Activated naive CD4-positive, alpha-beta T cell treated with Interleukin-2 at 50 U/mL for 16 hours (primary cell): ENCODE data around the gene EXOC6B.

Experiments used
- DNase-seq: peaks from one replicate; pipeline ENCODE4 v3.0.0-alpha.2; 2020

The EXOC6B gene

GRCh38 chr2:72139874-72140620, 685.8 kb downstream of the EXOC6B start:
- no peak for DNase-seq

- no peak for DNase-seq
These were observed 686.4 kb downstream of the EXOC6B start for GRCh38 chr2:72139471-72139873.

GRCh38 chr2:72138921-72139381, 686.9 kb downstream of the EXOC6B start:
- no peak for DNase-seq

DNA sequence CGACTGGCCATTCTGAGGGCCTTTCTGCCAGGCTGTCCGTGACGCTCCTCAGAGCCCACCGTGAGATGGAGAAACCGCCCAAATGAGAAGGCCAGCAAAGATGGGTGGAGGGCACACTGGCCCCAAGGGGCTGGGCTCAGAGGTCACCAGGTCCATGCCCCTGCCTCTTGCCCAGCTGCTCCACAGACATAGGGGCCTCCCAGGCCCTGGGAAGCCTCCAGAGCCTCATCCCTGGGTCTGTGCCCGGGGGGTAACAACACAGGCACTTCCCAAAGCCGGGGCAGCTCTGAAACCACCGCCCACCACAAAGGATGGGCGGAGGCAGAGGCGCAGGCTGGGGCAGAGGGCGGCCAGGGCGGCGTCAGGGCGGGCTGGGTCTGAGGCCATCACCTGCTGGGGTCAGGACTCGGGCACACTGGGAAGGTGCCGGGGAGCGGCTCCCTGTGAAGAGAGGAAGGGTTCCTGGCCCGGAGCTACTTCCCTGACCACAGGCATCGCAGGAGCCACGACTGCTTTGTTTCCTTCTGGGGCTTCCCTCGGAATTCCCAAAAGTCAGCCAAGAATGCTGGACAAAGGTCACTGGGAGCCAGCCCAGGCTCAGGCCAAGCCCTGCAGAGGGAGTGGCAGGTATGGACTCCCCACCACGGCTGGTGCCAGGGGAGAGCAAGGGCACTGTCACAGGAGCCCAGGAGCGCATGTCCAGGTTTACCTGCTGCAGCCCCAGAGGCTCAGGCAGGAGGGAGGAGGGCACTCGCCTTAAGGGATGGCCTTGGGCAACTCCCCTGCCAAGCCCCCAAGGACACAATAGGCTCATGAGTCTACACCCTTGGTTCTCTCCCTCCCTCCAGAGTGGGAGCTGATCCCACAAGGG, 687.6 kb downstream of the EXOC6B start:
- no peak for DNase-seq

DNA sequence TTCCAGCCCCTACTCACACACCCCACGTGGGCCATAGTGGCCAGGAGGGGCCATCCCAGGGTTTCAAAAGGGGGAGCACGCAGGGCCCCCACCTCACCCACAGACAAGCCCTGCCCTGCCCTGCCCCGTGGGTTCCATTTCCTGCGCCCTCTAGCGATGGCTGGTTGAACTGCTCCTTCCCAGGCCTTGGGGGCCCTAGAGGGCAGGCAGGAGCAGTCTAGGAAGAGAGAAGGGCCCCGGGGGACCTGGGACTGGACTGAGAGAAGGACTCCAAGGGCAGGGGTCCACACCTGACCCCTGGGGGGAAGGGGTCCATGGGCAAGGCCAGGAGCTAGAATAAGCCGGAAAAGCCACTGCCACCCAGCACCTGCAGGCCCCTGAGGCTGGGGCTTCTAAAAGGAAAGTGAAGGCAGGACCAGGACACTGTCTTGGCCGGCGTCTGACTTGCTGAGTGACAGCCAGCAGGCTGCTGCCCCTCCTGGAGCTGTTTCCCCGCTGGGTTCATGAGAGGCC, 688.3 kb downstream of the EXOC6B start:
- DNase-seq, result peak; percentile 67

GRCh38 chr2:72136933-72137497, 688.8 kb downstream of the EXOC6B start:
- DNase-seq, result no peak

DNA sequence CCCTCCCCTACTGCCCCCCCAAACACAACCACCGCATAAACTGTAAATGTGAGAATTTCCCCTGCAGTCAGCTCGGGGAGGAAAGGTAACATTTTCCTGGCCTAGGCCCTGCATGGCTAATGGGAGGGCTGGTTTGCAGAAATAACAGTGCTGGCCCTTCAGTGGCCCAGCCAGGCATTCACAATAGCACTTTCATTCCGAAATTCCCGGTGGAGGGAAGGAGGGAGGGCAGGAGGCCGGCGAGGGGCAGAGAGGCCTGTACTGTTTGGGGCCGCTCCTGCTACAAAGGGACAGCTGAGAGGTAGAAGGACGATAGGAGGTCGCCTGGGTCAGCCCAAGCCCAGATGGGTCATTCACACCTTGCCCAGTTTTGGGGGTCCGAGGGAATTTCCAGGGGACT, 689.5 kb downstream of the EXOC6B start:
- no peak for DNase-seq

DNA sequence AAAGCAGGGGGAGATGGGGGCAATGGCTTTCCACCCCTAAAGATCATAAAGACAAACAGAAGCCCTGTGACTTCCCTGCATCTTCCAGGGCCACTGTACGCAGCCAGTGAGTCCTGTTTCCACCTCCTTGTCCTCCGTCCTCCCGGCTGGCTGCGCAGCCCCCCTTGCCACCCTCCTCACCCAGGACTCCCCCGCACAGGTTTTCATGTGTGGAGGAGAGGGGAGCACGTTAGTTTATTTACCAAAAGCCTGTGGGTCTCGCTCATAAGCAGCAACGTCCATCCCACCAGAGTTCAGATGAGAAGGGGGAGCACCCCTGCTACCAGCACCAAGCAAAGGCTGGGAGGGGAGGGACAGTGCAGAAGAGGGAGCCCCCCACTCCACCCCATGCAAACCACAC, 689.9 kb downstream of the EXOC6B start:
- no peak for DNase-seq

- DNase-seq, result no peak
These were observed 690.6 kb downstream of the EXOC6B start for GRCh38 chr2:72134997-72135800.

DNA sequence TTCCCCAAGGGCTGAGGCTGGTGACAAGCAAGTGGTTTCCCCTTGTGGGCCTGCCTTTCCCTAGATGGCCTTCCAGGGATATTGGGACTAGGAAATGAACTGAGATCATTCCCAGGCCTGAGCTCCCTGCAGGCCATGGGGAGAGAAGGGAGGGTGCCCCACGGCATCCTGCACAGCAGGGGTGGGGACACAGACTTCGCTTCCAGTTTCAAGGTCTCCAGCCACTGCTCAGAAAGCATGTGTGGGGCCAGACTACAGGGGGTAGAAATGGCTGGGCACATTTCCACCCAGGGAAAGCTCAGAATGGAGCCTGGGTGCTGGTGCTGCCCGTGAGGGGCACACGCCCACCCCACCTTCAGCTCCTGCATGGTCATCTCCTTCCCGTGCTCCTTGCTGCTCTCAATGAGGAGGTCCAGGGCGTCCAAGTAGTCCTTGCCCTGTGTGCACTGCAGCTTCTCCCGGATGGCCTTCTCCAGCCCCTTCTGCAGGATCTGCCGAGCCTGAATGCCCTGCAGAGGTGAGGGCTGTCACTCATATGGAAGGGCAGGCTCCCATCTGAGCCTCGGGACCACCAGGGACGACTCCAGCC, 691.3 kb downstream of the EXOC6B start:
- no peak for DNase-seq

GRCh38 chr2:72133721-72134407, 692.0 kb downstream of the EXOC6B start:
- DNase-seq, result no peak

DNA sequence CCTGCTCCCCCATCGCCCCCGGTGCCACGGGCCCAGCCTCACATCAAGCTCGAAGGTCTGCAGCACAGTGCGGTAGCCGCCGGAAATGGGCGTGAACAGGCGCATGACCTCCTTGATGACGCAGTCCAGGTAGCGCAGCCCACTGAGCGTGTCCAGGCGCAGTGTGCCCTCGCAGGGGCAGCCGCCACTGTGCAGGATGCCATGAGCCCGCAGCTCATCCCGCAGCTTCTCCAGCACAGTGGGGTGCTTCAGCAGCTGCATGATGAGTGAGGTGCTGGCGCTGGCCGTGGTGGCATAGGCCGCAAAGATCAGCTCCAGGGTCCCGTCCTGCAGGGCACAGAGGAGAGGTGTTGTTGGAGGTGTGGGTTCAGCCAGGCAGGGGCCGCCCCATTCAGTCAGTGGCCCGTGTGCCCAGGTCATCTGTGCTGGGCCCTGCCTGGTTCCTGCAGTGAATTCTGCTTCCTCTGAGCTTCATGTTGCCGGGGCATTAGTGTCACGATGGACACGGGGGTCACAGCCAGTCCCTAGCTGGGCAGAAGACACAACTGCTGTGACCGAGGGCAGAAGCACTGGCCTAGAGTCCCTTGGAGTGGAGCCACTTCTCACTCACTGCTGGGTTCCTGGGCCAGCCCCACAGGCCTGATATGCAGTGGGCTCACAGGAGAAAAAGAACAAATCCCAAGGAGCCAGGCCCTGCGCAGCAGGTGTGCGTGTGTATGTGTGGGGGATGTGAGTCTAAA, 692.7 kb downstream of the EXOC6B start:
- no peak for DNase-seq

- DNase-seq, result no peak
These were observed 693.7 kb downstream of the EXOC6B start for GRCh38 chr2:72131916-72132841.

GRCh38 chr2:72131371-72131891, 694.4 kb downstream of the EXOC6B start:
- no peak for DNase-seq

DNA sequence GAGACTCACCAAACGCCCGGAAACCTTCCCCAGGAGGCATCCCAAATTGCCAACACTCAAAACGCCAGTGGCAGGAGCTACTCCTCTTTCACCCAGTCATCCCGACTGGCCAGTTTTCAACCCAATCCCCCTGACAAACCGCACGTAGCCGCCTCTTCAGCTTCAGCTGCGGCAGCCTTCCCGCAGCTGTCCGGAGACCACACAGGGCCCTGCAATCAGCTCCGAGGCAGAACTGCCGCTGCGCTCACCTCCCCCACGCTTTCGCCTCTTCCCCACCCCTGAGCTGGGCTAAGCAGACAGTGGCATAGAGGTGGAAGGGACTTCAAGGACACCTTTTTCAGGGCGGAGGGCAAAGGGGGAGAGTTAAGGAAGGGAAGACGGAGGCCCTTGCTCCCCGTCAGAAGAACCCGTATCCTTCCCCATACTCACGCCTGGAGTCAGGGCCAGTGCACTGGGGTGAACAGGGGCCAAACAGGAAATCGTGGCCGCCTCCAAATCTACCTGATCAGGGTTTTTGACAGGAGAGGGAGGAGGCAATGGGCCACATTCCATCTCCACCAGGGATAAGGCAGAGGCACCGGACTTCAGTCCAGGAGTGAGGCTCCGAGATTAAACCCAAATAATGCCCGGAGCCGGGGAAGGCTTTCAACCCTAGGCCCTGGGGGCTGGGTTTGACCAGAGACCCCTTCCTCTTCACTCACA, 695.0 kb downstream of the EXOC6B start:
- DNase-seq, result no peak

- DNase-seq, result no peak
These were observed 696.0 kb downstream of the EXOC6B start for GRCh38 chr2:72129681-72130340.

GRCh38 chr2:72128843-72129227, 697.0 kb downstream of the EXOC6B start:
- no peak for DNase-seq
